ENCODE data around the gene OR2D3. TPM values are rescaled to one million over a fixed set of nuclear protein-coding genes. Genes with fewer than 3 reads are reported as not detected.

OR2D3 gene
- total and polyA plus RNA-seq, 2 of the 4 experiments (the other 2 are of a cell fraction): not detected

GRCh38 chr11:6943131-6943530 lies 22.3 kb downstream of the OR2D3 start:
- peak; percentile 59 for DNase-seq
- Histone ChIP-seq H4K20me1 (ENCODE audit: insufficient read depth, low read length) (no peaks in the 10 kb centered on the region), H3K9me3 (ENCODE audit: control insufficient read depth, insufficient read depth, low read length) (no peaks in the 10 kb centered on the region), H4K8ac (ENCODE audit: low read depth in 2 of 2, low read length in 2 of 2) (no peak overlapping the region), H3K9ac (ENCODE audit: low read depth, low read length) (no peak overlapping the region), H3K27ac (ENCODE audit: insufficient read depth, low read length) (no peak overlapping the region), H3K79me1 (ENCODE audit: low read depth in 1 of 2, low read length in 2 of 2) (no peaks in the 10 kb centered on the region), H2BK120ac (ENCODE audit: low read depth, low read length) (no peak overlapping the region), H3K18ac (ENCODE audit: low read depth, low read length) (no peak overlapping the region), H3K4me2 (ENCODE audit: low read depth, low read length) (no peak overlapping the region), H3K4me1 (ENCODE audit: control insufficient read depth, insufficient read depth, low read length) (no peaks in the 10 kb centered on the region), H3K9me1 (ENCODE audit: insufficient read depth, low read length) (no peaks in the 10 kb centered on the region), H3K56ac (ENCODE audit: extremely low read depth, insufficient read depth, low read length) (no peak overlapping the region), H3K4ac (ENCODE audit: low read depth, low read length) (no peak overlapping the region), H3K23ac (ENCODE audit: low read depth, low read length) (no peak overlapping the region), H4K5ac (ENCODE audit: low read depth, low read length) (no peak overlapping the region), H2AK5ac (ENCODE audit: low read depth, low read length) (no peak overlapping the region), H2BK15ac (ENCODE audit: low read depth, low read length) (no peak overlapping the region), H3K36me3 (ENCODE audit: control insufficient read depth, insufficient read depth, low read length) (peaks cover 1% of the 10 kb centered on the region; the same call in 1 of the 2 replicates), H2AK9ac (replicated peaks; ENCODE audit: low read depth, low read length, poor library complexity) (no peak overlapping the region), H2AFZ (replicated peaks; ENCODE audit: low read length, poor library complexity) (no peak overlapping the region), H3K4me3 (ENCODE audit: insufficient read depth, low read depth, low read length) (no peak overlapping the region), H3K14ac (replicated peaks; ENCODE audit: low read depth, low read length) (no peak overlapping the region), H3K27me3 (ENCODE audit: control insufficient read depth, insufficient read depth, low read length) (no peaks in the 10 kb centered on the region), H2BK5ac (ENCODE audit: low read depth, low read length, poor library complexity, severe bottlenecking) (no peak overlapping the region), H4K91ac (ENCODE audit: insufficient read depth, low read depth, low read length) (no peak overlapping the region), H2BK20ac (ENCODE audit: low read depth, low read length) (no peak overlapping the region)
- dilution Hi-C loops (cut with HindIII; ENCODE audit: low sequenced_read_pairs, unreplicated experiment): no loop called here
- ATAC-seq (ENCODE audit: low read depth): peak; percentile 44; the same call in 1 of the 2 replicates
- in situ Hi-C loops (cut with MboI; ENCODE audit: low sequenced_read_pairs): no loop called here
- WGBS, 2 experiments (ENCODE audit: extremely low coverage in 2 of 2, insufficient read length in 1 of 2): no CpG with 5 or more reads among the region's 3 CpGs
- intact Hi-C loops (cut with micrococcal nuclease): no loop called here
- TF ChIP-seq RCOR1 (IDR thresholded peaks at IDR 0.05; ENCODE audit: insufficient replicate concordance, low read length): no peak
- no peak for TF ChIP-seq MAFK (IDR thresholded peaks at IDR 0.05; ENCODE audit: low read depth, low read length)
- TF ChIP-seq BHLHE40 (IDR thresholded peaks at IDR 0.05; ENCODE audit: low read depth, low read length): no peak
- no peak for TF ChIP-seq POLR2A (IDR thresholded peaks at IDR 0.05; ENCODE audit: low read depth, low read length)
- no peak for TF ChIP-seq MXI1 (IDR thresholded peaks at IDR 0.05; ENCODE audit: borderline replicate concordance, low read depth, low read length)
- no peak for TF ChIP-seq ELK1 (IDR thresholded peaks at IDR 0.05; ENCODE audit: borderline replicate concordance, low read depth, low read length)
- TF ChIP-seq FOS (IDR thresholded peaks at IDR 0.05; ENCODE audit: low read depth, low read length): no peak
- no peak for TF ChIP-seq MAZ (IDR thresholded peaks at IDR 0.05; ENCODE audit: borderline replicate concordance, low read depth, low read length)
- TF ChIP-seq CEBPB (IDR thresholded peaks at IDR 0.05; ENCODE audit: low read depth, low read length): no peak
- TF ChIP-seq RFX5 (IDR thresholded peaks at IDR 0.05; ENCODE audit: low read depth, low read length): no peak
- no peak for TF ChIP-seq CTCF (conservative IDR thresholded peaks at IDR 0.05; ENCODE audit: low read depth, low read length)
- no peak for TF ChIP-seq RAD21 (IDR thresholded peaks at IDR 0.05; ENCODE audit: low read length)
- TF ChIP-seq SMC3 (IDR thresholded peaks at IDR 0.05; ENCODE audit: low read depth, low read length): no peak
- TF ChIP-seq USF2 (IDR thresholded peaks at IDR 0.05; ENCODE audit: low read depth, low read length): no peak
- TF ChIP-seq NFE2L2 (IDR thresholded peaks at IDR 0.05; ENCODE audit: low read depth, low read length): no peak
- no peak for TF ChIP-seq CHD1 (IDR thresholded peaks at IDR 0.05; ENCODE audit: low read depth, low read length)
- BruUV-seq (replicated peaks): no TSS peak
- CTCF ChIA-PET: interaction anchor here (0.7 kb wide), 1 partner anchor 19 kb away, joined by 3 read pairs; no protein-coding TSS in a partner anchor
- POLR2A ChIA-PET (ENCODE audit: unreplicated experiment): no interaction called here

Data from IMR-90 (cell line).